Effector CD4-positive, alpha-beta T cell (primary cell): ENCODE results near the gene ROR1.

Experiments
- DNase-seq: peaks from one replicate; pipeline ENCODE4 v3.0.0-alpha.2; 2020

The ROR1 gene

GRCh38 chr1:64038119-64038518, 264.3 kb downstream of the ROR1 start:
- DNase-seq = no peak

- no peak for DNase-seq
Measured at GRCh38 chr1:64038965-64039364, 265.1 kb downstream of the ROR1 start.

DNA sequence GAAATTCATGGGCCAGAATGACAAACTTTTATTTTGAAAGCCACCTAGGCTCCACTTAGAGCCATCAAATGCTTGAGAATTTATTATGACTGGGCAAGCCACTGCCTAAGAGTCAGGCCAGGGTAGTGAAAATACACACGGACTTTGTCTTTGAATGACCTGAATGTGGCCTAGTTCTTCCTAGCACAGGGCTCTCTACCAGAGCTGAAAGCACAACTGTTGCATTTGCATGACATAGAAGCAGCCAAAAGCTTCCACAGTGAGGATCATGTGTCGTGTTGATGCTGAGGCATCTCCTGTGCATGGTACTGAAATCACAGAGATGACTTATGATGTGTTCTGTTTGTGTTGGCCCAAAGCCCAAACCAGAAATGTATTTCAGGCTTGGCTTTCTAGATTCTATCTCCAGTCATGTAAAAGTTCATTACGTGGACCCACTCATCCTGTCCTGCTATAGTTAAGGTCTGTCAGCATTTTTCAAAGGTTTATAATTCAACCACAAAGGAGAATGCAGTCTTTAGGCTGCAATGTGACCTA, 265.6 kb downstream of the ROR1 start:
- DNase-seq = no peak

GRCh38 chr1:64041371-64042131, 267.7 kb downstream of the ROR1 start:
- no peak for DNase-seq

DNA sequence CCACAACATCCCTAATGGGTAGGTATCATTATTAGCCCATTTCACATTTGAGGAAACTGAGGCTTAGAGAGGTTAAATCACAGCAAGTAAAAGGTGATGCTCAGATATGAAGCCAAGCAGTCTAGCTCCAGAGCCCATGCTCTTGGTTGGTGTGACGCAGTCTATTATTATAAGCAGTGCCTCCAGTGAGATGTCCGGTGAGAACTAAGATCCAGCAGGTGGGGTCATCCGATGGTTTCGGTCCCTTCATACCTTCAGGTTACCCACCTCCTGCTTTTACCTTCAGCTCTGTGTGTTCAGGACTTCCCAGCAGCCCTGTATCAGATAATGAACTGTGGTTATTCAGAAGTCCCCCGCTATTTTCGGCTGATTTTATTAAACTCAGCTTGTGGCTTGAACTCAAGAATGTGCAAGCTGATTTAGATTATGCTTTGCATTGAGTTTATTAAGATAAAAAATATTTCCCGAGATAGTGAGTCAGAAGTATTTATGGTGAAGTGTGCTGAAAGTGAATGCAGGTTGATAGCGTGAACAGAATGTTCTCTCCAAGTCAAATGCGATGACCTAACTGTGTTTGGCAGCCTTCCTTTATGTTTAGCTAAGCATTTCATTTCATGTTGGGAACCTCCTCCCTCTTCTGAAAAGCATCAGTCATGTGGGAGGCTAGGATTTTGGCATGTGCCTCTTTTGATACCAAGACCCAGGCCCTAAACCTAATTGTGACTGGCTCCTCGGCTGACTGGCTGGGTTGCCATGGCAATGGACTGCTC, 268.7 kb downstream of the ROR1 start:
- no peak for DNase-seq

GRCh38 chr1:64043288-64043687, 269.5 kb downstream of the ROR1 start:
- DNase-seq = no peak

- DNase-seq = no peak
Measured at GRCh38 chr1:64043976-64044375, 270.2 kb downstream of the ROR1 start.

GRCh38 chr1:64046243-64046642, 272.4 kb downstream of the ROR1 start:
- no peak for DNase-seq

- DNase-seq = no peak
Measured at GRCh38 chr1:64046891-64047290, 273.1 kb downstream of the ROR1 start.

DNA sequence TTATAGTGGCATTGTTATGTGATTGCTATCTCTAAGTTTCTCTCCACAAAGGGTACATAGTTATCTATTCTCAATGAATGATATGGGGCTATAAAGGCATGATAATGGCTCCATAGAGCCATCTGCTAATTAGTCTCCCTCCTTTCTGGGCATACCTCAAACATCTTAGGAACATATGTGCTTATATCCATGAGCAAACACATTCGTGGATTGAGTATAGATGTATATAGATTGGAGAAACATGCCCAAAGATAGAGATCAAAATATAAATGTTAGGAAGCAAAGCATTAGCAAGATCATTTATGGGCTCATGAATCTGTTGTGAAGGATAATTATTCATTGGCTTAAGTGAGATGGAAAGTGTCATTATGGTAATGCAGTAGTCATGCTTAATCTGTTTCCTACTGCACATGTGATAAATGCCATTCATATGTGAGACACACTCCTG, 273.8 kb downstream of the ROR1 start:
- no peak for DNase-seq

- DNase-seq = no peak
Measured at GRCh38 chr1:64049900-64050540, 276.2 kb downstream of the ROR1 start.

DNA sequence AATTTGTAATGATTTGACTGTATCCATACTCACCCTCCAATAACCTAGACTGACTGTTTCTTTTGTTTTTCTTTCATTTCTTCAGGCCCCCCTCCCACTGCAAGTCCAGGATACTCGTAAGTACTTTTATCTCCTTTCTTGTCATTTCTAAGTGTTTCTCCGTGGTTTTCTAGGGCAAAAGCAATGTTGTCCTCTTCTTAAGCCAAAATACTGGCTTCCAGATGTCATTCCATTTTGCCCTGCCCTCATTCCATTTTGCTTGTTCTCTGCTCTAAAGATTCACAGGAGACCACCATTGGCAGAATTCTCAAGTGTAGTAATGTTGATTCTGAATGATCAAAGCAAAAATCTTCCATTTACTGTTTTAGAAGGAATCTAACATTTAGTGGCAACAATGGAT, 276.8 kb downstream of the ROR1 start:
- no peak for DNase-seq

- no peak for DNase-seq
Measured at GRCh38 chr1:64051796-64052195, 278.0 kb downstream of the ROR1 start.

- no peak for DNase-seq
Measured at GRCh38 chr1:64052777-64053176, 279.0 kb downstream of the ROR1 start.

DNA sequence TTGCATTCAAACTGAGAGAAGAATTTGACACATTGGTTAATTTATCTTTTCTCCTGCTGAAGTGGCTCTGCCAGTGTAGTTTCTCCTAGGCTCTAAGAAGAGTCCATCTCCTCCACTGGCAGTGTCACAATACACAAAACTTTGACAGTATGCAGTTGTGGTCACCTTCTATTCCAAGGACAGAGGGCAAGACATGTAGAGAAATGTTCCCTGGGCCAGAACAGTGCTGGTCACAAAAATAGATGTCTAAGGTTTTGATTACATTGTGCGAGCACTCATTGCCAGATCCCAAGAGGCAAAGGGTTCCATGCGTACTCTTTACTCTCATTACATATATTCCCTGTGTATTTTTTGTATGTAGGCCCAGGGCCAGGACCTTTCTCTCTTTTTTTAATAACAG, 281.5 kb downstream of the ROR1 start:
- DNase-seq = no peak

- no peak for DNase-seq
Measured at GRCh38 chr1:64059556-64059955, 285.7 kb downstream of the ROR1 start.

DNA sequence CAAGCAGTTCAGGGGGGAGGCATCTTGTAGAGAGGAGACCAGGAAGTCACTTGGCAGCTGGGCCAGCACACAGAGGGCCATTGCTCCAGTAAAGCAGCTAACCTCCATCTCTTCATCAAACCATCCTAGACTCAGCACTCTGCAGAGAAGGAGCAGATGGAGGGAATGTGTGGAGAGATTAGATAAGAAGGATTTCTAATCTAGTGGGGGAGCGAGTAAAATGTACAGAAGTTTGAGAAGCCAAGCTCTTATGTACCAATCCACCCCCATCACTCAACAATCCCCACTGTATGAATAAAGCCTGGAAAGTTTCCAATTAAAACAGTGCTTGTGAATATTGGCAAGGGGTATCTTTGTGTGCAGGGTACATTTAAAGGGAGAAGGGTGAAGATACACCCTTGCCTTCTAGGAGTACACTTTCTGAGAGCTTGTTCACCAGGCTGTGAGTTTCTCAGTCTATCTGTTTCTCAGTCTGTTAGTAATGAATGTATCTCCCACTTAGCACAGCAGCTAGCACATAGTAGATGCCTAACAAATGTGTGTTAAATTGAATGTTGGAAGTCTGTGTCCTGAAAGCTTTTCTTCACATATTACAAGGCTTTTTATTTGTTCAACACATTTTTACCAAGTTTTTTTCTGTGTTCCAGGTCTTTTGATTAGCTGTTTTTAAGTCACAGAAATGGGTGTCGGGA, 286.9 kb downstream of the ROR1 start:
- no peak for DNase-seq

GRCh38 chr1:64061430-64062104, 287.8 kb downstream of the ROR1 start:
- DNase-seq = no peak

DNA sequence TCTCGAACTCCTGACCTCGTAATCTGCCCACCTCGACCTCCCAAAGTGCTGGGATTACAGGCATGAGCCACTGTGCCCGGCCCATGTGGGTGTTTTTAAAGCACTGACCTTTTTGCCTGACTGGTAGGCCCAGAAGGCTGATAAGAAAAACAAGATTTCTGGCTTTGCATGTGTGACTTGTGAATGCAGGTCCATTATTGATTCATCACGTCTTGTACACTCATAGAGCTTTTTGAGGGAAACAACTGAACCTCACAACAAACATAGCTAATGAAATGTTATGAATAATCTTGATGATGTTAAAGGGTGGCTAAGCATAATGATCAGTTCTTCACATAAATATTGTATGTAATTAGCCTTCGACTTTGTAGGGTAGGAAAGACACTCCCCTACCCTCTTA, 288.7 kb downstream of the ROR1 start:
- DNase-seq = no peak

DNA sequence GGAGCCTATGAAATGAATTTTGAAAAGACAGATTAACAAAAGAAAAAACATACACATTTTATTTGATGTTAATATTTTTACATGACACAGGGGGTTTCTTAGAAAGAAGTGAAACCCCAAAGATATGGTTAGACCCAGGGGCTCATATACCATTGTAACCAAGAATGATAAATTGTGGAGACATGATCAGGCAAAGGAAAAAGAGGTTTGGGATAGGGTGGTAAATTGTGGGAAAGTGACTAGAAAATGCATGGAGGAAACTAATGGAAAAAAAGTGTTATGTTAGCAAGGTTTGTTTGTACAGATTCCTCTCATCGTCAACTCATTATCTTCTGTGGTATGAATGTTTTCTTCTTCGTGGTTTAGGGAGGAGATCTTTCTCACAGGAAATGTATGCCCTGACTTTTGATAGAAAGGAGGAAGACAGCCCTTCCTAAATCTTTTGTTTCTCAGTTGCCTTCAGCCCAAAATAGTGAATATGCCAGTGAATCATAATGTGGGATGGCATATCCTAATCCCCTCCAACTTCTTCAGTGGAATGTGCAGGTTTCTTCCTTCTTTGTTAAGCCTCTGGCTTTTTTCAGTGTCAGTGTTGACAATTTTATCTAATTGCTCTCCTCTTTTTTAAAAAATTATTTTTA, 289.2 kb downstream of the ROR1 start:
- no peak for DNase-seq

DNA sequence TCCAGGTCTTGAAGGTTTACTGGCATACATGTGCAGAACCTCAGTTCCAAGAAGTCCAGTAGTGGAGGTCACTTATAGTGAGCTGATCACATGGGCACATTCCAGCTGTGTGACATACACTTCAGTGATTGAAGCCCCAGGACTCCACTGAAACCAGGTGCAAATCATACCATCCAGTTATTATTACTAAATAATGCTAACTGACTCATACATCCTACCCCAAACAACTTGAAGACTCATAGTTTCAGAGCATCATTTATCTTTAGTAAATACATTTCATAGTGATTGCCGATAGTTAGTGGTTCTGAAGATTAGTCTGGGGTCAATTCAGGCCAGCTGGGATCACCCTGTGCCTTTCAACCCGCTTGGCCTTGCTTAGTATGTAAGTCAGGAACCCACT, 291.8 kb downstream of the ROR1 start:
- no peak for DNase-seq
